HepG2 (cell line): ENCODE measurements around the gene DCTN4.

Source experiments
- BRF2 ChIP-seq: sonication (generic); formaldehyde crosslinking; IDR thresholded peaks from 2 replicates; pipeline ENCODE4 v1.8.1; 2022; ENCODE audit warnings: mild to moderate bottlenecking, missing genetic modification reagents
- E2F5 ChIP-seq: sonication (generic); formaldehyde crosslinking; conservative IDR thresholded peaks from 2 replicates; pipeline ENCODE4 v1.4.0; 2020; ENCODE audit warnings: missing genetic modification reagents
- POLR2A ChIP-seq, 2 experiments: IDR thresholded peaks; 2 replicates each; pipeline ENCODE4 v1.6.1; 2011; ENCODE audit warnings: low read depth in 2 of 2, low read length in 2 of 2, mild to moderate bottlenecking in 1 of 2, moderate library complexity in 1 of 2; ENCODE audit not compliant: insufficient read depth in 1 of 2
- POLR2AphosphoS5 ChIP-seq: IDR thresholded peaks from 2 replicates; pipeline ENCODE4 v1.6.1; 2012; ENCODE audit warnings: low read depth, low read length
- SNAPC2 ChIP-seq: sonication (generic); formaldehyde crosslinking; IDR thresholded peaks from 2 replicates; pipeline ENCODE4 v1.8.1; 2022; ENCODE audit warnings: mild to moderate bottlenecking, missing genetic modification reagents
- SNAPC5 ChIP-seq: sonication (generic); formaldehyde crosslinking; IDR thresholded peaks from 2 replicates; pipeline ENCODE4 v1.8.1; 2023; ENCODE audit warnings: mild to moderate bottlenecking, missing genetic modification reagents, borderline replicate concordance
- ZBTB40 ChIP-seq, 2 experiments: fragments of 450-650 bp in 1 of 2; sonication (generic) in 1 of 2; formaldehyde crosslinking in 1 of 2; IDR thresholded peaks; 2 replicates each; pipeline versions ENCODE4 v1.6.1 to v1.8.0; 2016 to 2022; ENCODE audit warnings: antibody characterized with exemption in 1 of 2, mild to moderate bottlenecking in 1 of 2, missing genetic modification reagents in 1 of 2
- ZBTB8A ChIP-seq: sonication (generic); formaldehyde crosslinking; IDR thresholded peaks from 2 replicates; pipeline ENCODE4 v1.4.0; 2020; ENCODE audit warnings: mild to moderate bottlenecking, low read depth, missing genetic modification reagents, borderline replicate concordance

GRCh38 chr5:150723845-150724244 lies 35.0 kb downstream of the DCTN4 start:
- TF ChIP-seq POLR2AphosphoS5, result no peak
- TF ChIP-seq SNAPC5, result no peak
- TF ChIP-seq ZBTB40 (IDR thresholded peaks at IDR 0.05), result no peak
- no peak for TF ChIP-seq ZBTB40 (CRISPR knock-in tag; IDR thresholded peaks at IDR 0.05)
- no peak for TF ChIP-seq SNAPC2 (CRISPR knock-in tag)
- TF ChIP-seq ZBTB8A, result no peak
- no peak for TF ChIP-seq E2F5 (CRISPR knock-in tag)
- TF ChIP-seq BRF2, result no peak
- TF ChIP-seq POLR2A (IDR thresholded peaks at IDR 0.05; ENCODE audit: insufficient read depth in 1 of 2, low read depth in 2 of 2, low read length in 2 of 2), result no peak
